Measurements from ENCODE around the gene CPNE9. TPM values are rescaled to one million over a fixed set of nuclear protein-coding genes. Genes with fewer than 3 reads are reported as not detected.

CPNE9 gene
- total RNA-seq, 1 donor from 2014 or later = not detected

DNA sequence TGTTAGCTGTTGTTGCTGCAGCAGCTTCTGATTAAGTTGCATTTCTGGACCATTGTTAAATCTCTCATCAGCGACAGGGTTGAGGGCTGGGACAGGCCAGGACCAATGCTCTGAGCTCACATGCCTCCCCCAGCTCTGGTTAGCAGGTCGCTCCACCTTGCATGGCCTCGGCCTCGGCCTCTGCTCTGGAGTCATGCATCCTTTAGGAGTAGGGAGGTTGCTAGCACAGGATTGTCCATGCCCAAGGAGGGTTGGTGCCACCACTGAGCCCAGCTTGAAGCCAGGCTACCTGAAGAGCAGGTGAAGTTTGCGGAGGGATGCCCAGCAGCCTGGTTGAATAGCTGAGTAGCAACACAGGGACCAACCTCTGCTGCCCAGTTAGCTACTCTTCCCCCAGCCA lies 11.2 kb upstream of the CPNE9 start:
- no peak overlapping the region for H3K4me3 Mint-ChIP-seq (ENCODE audit: unreplicated experiment)
- no peak overlapping the region for H3K27ac Mint-ChIP-seq (ENCODE audit: unreplicated experiment)
- no peak for DNase-seq (ENCODE audit: low spot score)
- TF ChIP-seq, protein P1, sequence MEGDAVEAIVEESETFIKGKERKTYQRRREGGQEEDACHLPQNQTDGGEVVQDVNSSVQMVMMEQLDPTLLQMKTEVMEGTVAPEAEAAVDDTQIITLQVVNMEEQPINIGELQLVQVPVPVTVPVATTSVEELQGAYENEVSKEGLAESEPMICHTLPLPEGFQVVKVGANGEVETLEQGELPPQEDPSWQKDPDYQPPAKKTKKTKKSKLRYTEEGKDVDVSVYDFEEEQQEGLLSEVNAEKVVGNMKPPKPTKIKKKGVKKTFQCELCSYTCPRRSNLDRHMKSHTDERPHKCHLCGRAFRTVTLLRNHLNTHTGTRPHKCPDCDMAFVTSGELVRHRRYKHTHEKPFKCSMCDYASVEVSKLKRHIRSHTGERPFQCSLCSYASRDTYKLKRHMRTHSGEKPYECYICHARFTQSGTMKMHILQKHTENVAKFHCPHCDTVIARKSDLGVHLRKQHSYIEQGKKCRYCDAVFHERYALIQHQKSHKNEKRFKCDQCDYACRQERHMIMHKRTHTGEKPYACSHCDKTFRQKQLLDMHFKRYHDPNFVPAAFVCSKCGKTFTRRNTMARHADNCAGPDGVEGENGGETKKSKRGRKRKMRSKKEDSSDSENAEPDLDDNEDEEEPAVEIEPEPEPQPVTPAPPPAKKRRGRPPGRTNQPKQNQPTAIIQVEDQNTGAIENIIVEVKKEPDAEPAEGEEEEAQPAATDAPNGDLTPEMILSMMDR (IDR thresholded peaks at IDR 0.05) = no peak
- no peaks in the 10 kb centered on the region for H3K9me3 Mint-ChIP-seq (ENCODE audit: low read depth)
- no peaks in the 10 kb centered on the region for H3K27me3 Mint-ChIP-seq (ENCODE audit: low read depth)
- peaks cover 21% of the 10 kb centered on the region for H3K36me3 Mint-ChIP-seq (ENCODE audit: low read depth)
- H3K4me1 Mint-ChIP-seq (ENCODE audit: low read depth) = no peaks in the 10 kb centered on the region

DNA sequence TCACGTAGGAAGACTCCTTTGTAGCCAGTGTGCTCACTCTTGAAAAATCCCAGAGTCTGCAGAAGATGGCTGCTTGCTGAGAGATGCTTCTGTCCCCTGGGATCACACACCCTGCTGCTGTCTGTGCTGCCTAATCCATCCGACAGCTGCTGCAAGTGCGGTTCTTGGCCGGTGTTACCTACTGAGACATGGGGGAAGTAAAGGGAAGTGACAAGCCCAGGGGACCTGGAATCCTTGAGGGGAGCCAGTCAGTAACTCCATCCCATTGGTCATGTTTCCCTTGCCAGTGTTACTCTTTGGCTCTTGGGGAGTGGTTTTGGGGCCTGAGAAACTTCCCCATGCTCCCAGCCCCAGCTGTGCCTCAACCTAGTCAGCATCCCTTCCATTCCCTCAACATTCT lies 8.3 kb upstream of the CPNE9 start:
- H3K27ac Mint-ChIP-seq (ENCODE audit: unreplicated experiment) = no peak overlapping the region
- no peaks in the 10 kb centered on the region for H3K4me1 Mint-ChIP-seq (ENCODE audit: low read depth)
- TF ChIP-seq, protein P1 (IDR thresholded peaks at IDR 0.05) = no peak
- no peaks in the 10 kb centered on the region for H3K9me3 Mint-ChIP-seq (ENCODE audit: low read depth)
- H3K4me3 Mint-ChIP-seq (ENCODE audit: unreplicated experiment) = no peak overlapping the region
- DNase-seq (ENCODE audit: low spot score) = no peak
- peaks cover 16% of the 10 kb centered on the region for H3K36me3 Mint-ChIP-seq (ENCODE audit: low read depth)
- no peaks in the 10 kb centered on the region for H3K27me3 Mint-ChIP-seq (ENCODE audit: low read depth)

DNA sequence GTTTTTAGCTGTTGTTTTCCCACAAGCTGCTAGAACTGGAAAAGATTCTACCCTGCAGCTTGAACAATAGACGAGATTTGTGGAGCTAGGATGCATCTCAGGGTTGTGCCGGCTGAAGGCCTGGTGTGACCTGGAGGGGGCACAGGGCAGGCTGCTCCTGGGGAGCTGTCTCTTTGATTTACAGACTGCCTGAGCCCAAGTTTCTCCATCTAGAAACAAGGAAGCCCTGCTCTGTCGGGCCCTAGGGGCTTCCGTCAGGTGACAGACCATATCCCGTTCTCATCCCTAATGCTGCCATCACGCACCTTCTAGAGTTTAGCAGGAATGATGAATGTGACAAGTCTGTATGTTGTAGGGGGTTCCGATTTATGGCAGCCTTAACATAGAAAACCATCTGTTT lies 7.9 kb upstream of the CPNE9 start:
- TF ChIP-seq, protein P1 (IDR thresholded peaks at IDR 0.05) = no peak
- Mint-ChIP-seq H3K27ac (ENCODE audit: unreplicated experiment) (no peak overlapping the region), H3K4me1 (ENCODE audit: low read depth) (no peaks in the 10 kb centered on the region), H3K36me3 (ENCODE audit: low read depth) (peaks cover 16% of the 10 kb centered on the region), H3K4me3 (ENCODE audit: unreplicated experiment) (no peak overlapping the region), H3K27me3 (ENCODE audit: low read depth) (no peaks in the 10 kb centered on the region), H3K9me3 (ENCODE audit: low read depth) (no peaks in the 10 kb centered on the region)
- DNase-seq (ENCODE audit: low spot score) = no peak

DNA sequence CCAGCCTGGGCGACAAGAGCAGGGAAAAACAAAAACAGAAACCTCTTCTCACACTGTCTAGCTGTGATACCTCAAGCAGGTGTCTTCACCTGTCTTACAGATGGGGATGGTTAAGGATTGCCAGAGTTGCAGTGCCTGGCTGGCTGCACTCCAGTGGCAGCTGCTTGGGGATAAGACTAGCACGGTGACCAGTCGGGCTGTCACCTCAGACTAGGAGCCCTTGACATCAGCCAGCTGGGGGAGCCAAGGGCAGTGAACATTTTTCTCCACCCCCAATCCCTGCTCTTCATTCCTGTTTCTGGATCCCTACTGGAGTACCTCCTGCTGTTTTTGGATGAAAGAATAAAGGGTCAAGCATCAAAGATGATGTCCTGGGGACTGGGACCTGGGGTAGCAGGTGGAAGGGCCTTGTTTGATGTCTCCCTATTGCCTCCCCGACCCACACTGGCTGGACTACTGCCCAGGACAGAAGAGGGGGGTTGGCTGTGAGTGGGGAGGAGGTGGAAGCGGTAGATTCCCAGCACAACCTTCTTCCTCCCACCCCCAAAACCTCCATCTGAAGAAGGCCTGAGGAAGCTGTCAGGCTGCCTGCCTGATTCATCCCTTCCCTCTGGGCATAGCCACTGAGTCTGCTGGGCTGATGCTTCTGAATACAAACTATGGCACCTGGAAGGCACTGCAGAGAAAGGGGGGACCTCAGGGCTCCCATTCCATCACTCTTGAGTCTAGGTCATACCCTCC lies 7.0 kb upstream of the CPNE9 start:
- Mint-ChIP-seq H3K4me1 (ENCODE audit: low read depth) (no peaks in the 10 kb centered on the region), H3K27me3 (ENCODE audit: low read depth) (no peaks in the 10 kb centered on the region), H3K27ac (ENCODE audit: unreplicated experiment) (no peak overlapping the region), H3K9me3 (ENCODE audit: low read depth) (no peaks in the 10 kb centered on the region), H3K4me3 (ENCODE audit: unreplicated experiment) (no peak overlapping the region), H3K36me3 (ENCODE audit: low read depth) (peaks cover 13% of the 10 kb centered on the region)
- TF ChIP-seq, protein P1 (IDR thresholded peaks at IDR 0.05) = no peak
- no peak for DNase-seq (ENCODE audit: low spot score)

DNA sequence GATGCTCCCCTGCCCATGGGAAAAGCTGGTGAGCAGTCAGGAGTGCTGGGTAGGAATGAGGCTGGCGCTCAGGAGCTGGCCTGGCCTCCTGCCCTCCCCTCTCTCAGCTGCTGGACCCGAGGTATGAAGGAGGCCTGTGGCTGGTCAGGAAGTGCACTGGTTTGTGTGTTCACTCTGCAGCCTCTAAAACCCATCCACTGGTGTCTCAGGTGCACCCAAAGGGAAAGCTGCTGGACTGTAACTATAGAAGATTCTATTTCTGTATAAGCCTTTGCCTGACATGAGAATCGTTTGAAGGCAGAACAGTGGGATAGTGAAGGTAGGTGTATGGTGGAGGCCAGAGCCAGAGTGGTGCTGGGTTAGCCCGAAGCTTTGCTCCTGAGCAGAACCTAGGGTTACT lies 5.7 kb upstream of the CPNE9 start:
- Mint-ChIP-seq H3K27me3 (ENCODE audit: low read depth) (no peaks in the 10 kb centered on the region), H3K36me3 (ENCODE audit: low read depth) (peaks cover 12% of the 10 kb centered on the region), H3K9me3 (ENCODE audit: low read depth) (no peaks in the 10 kb centered on the region), H3K4me1 (ENCODE audit: low read depth) (no peaks in the 10 kb centered on the region), H3K4me3 (ENCODE audit: unreplicated experiment) (no peak overlapping the region), H3K27ac (ENCODE audit: unreplicated experiment) (no peak overlapping the region)
- TF ChIP-seq, protein P1 (IDR thresholded peaks at IDR 0.05) = no peak
- no peak for DNase-seq (ENCODE audit: low spot score)
